ENCODE data around the gene GFOD2. TPM values are rescaled to one million over a fixed set of nuclear protein-coding genes. Genes with fewer than 3 reads are reported as not detected.

Gene GFOD2
- total and polyA plus RNA-seq, 2 of the 8 experiments (the other 6 are each of a cell fraction or from before 2014, with no cell fraction given): 21.4 to 33.2 TPM

- no peak for DNase-seq (ENCODE audit: low read depth in 1 of 2, low spot score in 2 of 2)
- H2AFZ ChIP-seq (ENCODE audit: low read length): no peak overlapping the region
- CTCF ChIA-PET (ENCODE audit: partially characterized antibody): interaction anchor here (0.7 to 5.8 kb wide), 4 partner anchors 10 to 412 kb away, joined by 3 to 34 read pairs (median 3); no protein-coding TSS in a partner anchor
Observed at GRCh38 chr16:67720236-67720635, 1.1 kb upstream of the GFOD2 start.

More at GRCh38 chr16:67720236-67720635, 1.1 kb upstream of the GFOD2 start:
- H3K4me2 ChIP-seq (ENCODE audit: insufficient read depth in 1 of 2, low read depth in 2 of 2, low read length in 2 of 2): peak overlapping the region; percentile 72 to 99
- no peaks in the 10 kb centered on the region; a peak in 1 of 7 replicates for H3K27me3 ChIP-seq (replicated peaks in 1 of 4; ENCODE audit: control insufficient read depth in 3 of 4, extremely low read depth in 1 of 4, insufficient read depth in 3 of 4, low read length in 3 of 4)
- no peaks in the 10 kb centered on the region for H3K9me3 ChIP-seq (ENCODE audit: insufficient read depth in 2 of 2, low read depth in 1 of 2, low read length in 1 of 2)
- peaks cover 3 to 35% of the 10 kb centered on the region in 2 experiments; a peak in 3 of 4 replicates for H3K79me2 ChIP-seq (ENCODE audit: control insufficient read depth in 1 of 2, insufficient read depth in 2 of 2, low read length in 2 of 2)
- peak overlapping the region in 2 of 4 experiments; percentile 4 to 5; a peak in 3 of 7 replicates for H3K9ac ChIP-seq (replicated peaks in 1 of 4; ENCODE audit: extremely low read depth in 1 of 4, low read depth in 3 of 4, low read length in 3 of 4)
- peak overlapping the region; percentile 36; the same call in 1 of the 2 replicates for H2BK15ac ChIP-seq (ENCODE audit: low read length)
- POLR2A ChIA-PET (ENCODE audit: partially characterized antibody): interaction anchor here (0.8 to 2.5 kb wide), 7 partner anchors 11 to 215 kb away, joined by 3 to 16 read pairs (median 4); partner anchors contain the start of genes RANBP10 and TSNAXIP1
- H4K20me1 ChIP-seq (replicated peaks in 1 of 2; ENCODE audit: control insufficient read depth in 1 of 2, insufficient read depth in 2 of 2, low read length in 2 of 2): peaks cover 0 to 1% of the 10 kb centered on the region in 2 experiments
- no peak overlapping the region for H3K14ac ChIP-seq (ENCODE audit: insufficient read length)
- no peak overlapping the region for H3K56ac ChIP-seq (replicated peaks; ENCODE audit: insufficient read length, low read depth, low read length)
- peaks cover 0 to 10% (median 5%) of the 10 kb centered on the region in 4 experiments; a peak in 3 of 7 replicates for H3K4me1 ChIP-seq (replicated peaks in 1 of 4; ENCODE audit: control insufficient read depth in 3 of 4, insufficient read depth in 4 of 4, low read length in 3 of 4)
- no peak for FAIRE-seq
- TF ChIP-seq GABPA (IDR thresholded peaks at IDR 0.05; ENCODE audit: borderline replicate concordance, insufficient read depth, low read length): no peak
- TF ChIP-seq BCL11A (IDR thresholded peaks at IDR 0.05; ENCODE audit: low read depth in 2 of 2, low read length in 2 of 2): no peak
- TF ChIP-seq SP4 (IDR thresholded peaks at IDR 0.05; ENCODE audit: low read length): no peak
- no peak for TF ChIP-seq CBX5 (IDR thresholded peaks at IDR 0.05; ENCODE audit: low read depth, low read length)
- no peak for TF ChIP-seq FOSL1 (IDR thresholded peaks at IDR 0.05; ENCODE audit: insufficient read depth, low read depth, low read length)
- no peak for TF ChIP-seq NANOG (IDR thresholded peaks at IDR 0.05; ENCODE audit: insufficient read depth, low read depth, low read length, poor library complexity, severe bottlenecking)
- no peak for TF ChIP-seq POLR2A (IDR thresholded peaks at IDR 0.05; ENCODE audit: control extremely low read depth in 1 of 2, low read depth in 2 of 2, low read length in 2 of 2)
- TF ChIP-seq RAD21 (IDR thresholded peaks at IDR 0.05 in 1 of 2, conservative IDR thresholded peaks at IDR 0.05 in 1 of 2; ENCODE audit: low read depth in 2 of 2, low read length in 2 of 2): no peak
- no peak for TF ChIP-seq YY1 (IDR thresholded peaks at IDR 0.05; ENCODE audit: low read depth, low read length)
- TF ChIP-seq EGR1 (IDR thresholded peaks at IDR 0.05; ENCODE audit: borderline replicate concordance, low read depth, low read length): no peak
- no peak for TF ChIP-seq MAFK (IDR thresholded peaks at IDR 0.05; ENCODE audit: low read depth, low read length)
- no peak for TF ChIP-seq TBP (IDR thresholded peaks at IDR 0.05; ENCODE audit: low read depth, low read length)
- H4K5ac ChIP-seq (ENCODE audit: insufficient read length, low read depth, low read length): no peak overlapping the region
- 90% methylated on average over 1 of the region's 1 CpG; no CpG with 5 or more reads in 1 of the 2 experiments for WGBS, 2 experiments (ENCODE audit: extremely low coverage in 1 of 2, insufficient coverage in 1 of 2, insufficient read length in 1 of 2, insufficient replicate concordance in 2 of 2, low coverage in 1 of 2, low lambda C conversion rate in 2 of 2, missing lambda C conversion rate in 1 of 2)
- no peak overlapping the region for H3K23ac ChIP-seq (ENCODE audit: insufficient read length)
- no peak overlapping the region for H2BK120ac ChIP-seq (replicated peaks; ENCODE audit: low read depth, low read length)
- no peak overlapping the region for H2BK5ac ChIP-seq (ENCODE audit: low read depth, low read length)
- no peak overlapping the region for H3K4ac ChIP-seq (replicated peaks; ENCODE audit: insufficient read length, low read depth, low read length)
- no peaks in the 10 kb centered on the region; the same call in 1 of the 2 replicates for H3K79me1 ChIP-seq (ENCODE audit: low read depth, low read length)
- 0 out of 2 replicates have a peak overlapping the region, but pooled peaks have one; percentile 62 for H2BK12ac ChIP-seq (ENCODE audit: low read depth, low read length)
- H2BK20ac ChIP-seq (ENCODE audit: low read length): no peak overlapping the region
- H3K27ac ChIP-seq (ENCODE audit: low read depth, low read length): no peak overlapping the region
- 0 out of 2 replicates have a peak overlapping the region, but pooled peaks have one; percentile 1 for H2AK5ac ChIP-seq (ENCODE audit: low read depth, low read length)
- no peak overlapping the region for H3K18ac ChIP-seq (ENCODE audit: extremely low read depth, low read length)
- no peak overlapping the region for H4K91ac ChIP-seq (replicated peaks; ENCODE audit: insufficient read length, low read length)
- peak overlapping the region; percentile 84 to 91 (median 90); a peak in 7 of 8 replicates for H3K4me3 ChIP-seq (ENCODE audit: extremely low read depth in 1 of 4, insufficient read depth in 2 of 4, low read depth in 3 of 4, low read length in 4 of 4)
- H4K8ac ChIP-seq (ENCODE audit: extremely low read depth, insufficient read depth, low read length): no peak overlapping the region
- H3K36me3 ChIP-seq (ENCODE audit: control insufficient read depth in 2 of 4, insufficient read depth in 4 of 4, low read length in 3 of 4): peaks cover 0 to 6% (median 0%) of the 10 kb centered on the region in 4 experiments; a peak in 1 of 8 replicates
- H3K23me2 ChIP-seq (ENCODE audit: low read depth, low read length): peaks cover 16% of the 10 kb centered on the region

Measured in H1 (cell line).